GM12878 (cell line): ENCODE data around the gene TJAP1. TPM values are rescaled to one million over a fixed set of nuclear protein-coding genes. Genes with fewer than 3 reads are reported as not detected.
"Not testable (repeated sequence)": the region's sequence is repeated elsewhere in the genome, so short reads cannot be mapped to it uniquely, and the experiment has no call there.

Experiments used
- ATAC-seq: fragments of 200-7000 bp; cut with Tn5 transposase; 3 replicates; pipeline ENCODE4 v1.9.1; 2020; ENCODE audit warnings: mild to moderate bottlenecking, moderate library complexity
- BruUV-seq: library from RNA; stranded (reverse); fragments of 400-500 nt; replicated peaks from 2 replicates; lab custom pipeline; 2021; lab: Mats Ljungman, UMichigan
- CTCF ChIA-PET: fragments of 300-600 bp; sonication (Branson Sonifier 250); formaldehyde crosslinking; extraction: SDS; loops from one replicate; lab custom pipeline; 2021; ENCODE audit warnings: inconsistent platforms; lab: Yijun Ruan, JAX
- POLR2A ChIA-PET: fragments of 350-600 bp; formaldehyde crosslinking; extraction: SDS; loops from one replicate; lab custom pipeline; 2021; ENCODE audit warnings: inconsistent platforms; lab: Charles Lee
- RAD21 ChIA-PET: fragments of 300-600 bp; sonication (Branson Sonifier 250); formaldehyde crosslinking; loops from one replicate; lab custom pipeline; 2023; ENCODE audit warnings: antibody characterized with exemption; ENCODE audit not compliant: unreplicated experiment; lab: Charles Lee
- SMC1A ChIA-PET: fragments of 300-600 bp; sonication (Branson Sonifier 250); formaldehyde crosslinking; loops from one replicate; lab custom pipeline; 2023; ENCODE audit not compliant: unreplicated experiment, uncharacterized antibody; lab: Charles Lee
- DNase-seq: peaks from one replicate; pipeline ENCODE4 v3.0.0-alpha.2; 2011; ENCODE audit warnings: low read depth, low spot score
- FAIRE-seq: peaks from 3 replicates; lab custom pipeline; 2011; peaks lifted over from hg19 to GRCh38; lab: Jason Lieb, UNC
- H2AFZ ChIP-seq: 2 replicates; pipeline ENCODE4 v1.6.0; 2011; ENCODE audit warnings: low read depth, low read length, control low read depth; ENCODE audit not compliant: control insufficient read depth
- H3K27ac ChIP-seq: 2 replicates; pipeline ENCODE4 v1.5.1; 2011; ENCODE audit warnings: control low read depth; ENCODE audit not compliant: control insufficient read depth, insufficient read depth
- H3K27me3 ChIP-seq, 2 experiments: replicated peaks in 1 of 2; 2 replicates each; pipeline versions ENCODE4 v1.6.0 to v1.6.1; 2011; ENCODE audit warnings: low read length in 1 of 2; ENCODE audit not compliant: control insufficient read depth in 2 of 2, insufficient read depth in 2 of 2
- H3K36me3 ChIP-seq, 2 experiments: 2 replicates each; pipeline ENCODE4 v1.5.1; 2011; ENCODE audit warnings: low read length in 1 of 2; ENCODE audit not compliant: control insufficient read depth in 2 of 2, insufficient read depth in 2 of 2
- H3K4me1 ChIP-seq: 2 replicates; pipeline ENCODE4 v1.6.1; 2011; ENCODE audit warnings: mild to moderate bottlenecking, low read length, moderate library complexity, mixed read lengths; ENCODE audit not compliant: control insufficient read depth, insufficient read depth
- H3K4me2 ChIP-seq: 2 replicates; pipeline ENCODE4 v1.6.0; 2011; ENCODE audit warnings: control low read depth; ENCODE audit not compliant: control insufficient read depth, insufficient read depth
- H3K4me3 ChIP-seq: fragments of 200-600 bp; sonication (generic); 2 replicates; pipeline ENCODE4 v1.5.1; 2016
- H3K79me2 ChIP-seq: 2 replicates; pipeline ENCODE4 v1.6.0; 2011; ENCODE audit warnings: low read length; ENCODE audit not compliant: control insufficient read depth, insufficient read depth
- H3K9ac ChIP-seq: 2 replicates; pipeline ENCODE4 v1.8.0; 2011; ENCODE audit warnings: low read length, control low read depth, mixed read lengths; ENCODE audit not compliant: control insufficient read depth, insufficient read depth
- H3K9me3 ChIP-seq: replicated peaks from 3 replicates; pipeline ENCODE4 v1.5.1; 2011; ENCODE audit warnings: mild to moderate bottlenecking, low read length; ENCODE audit not compliant: control insufficient read depth, insufficient read depth
- H4K20me1 ChIP-seq: 2 replicates; pipeline ENCODE4 v1.6.0; 2011; ENCODE audit not compliant: control insufficient read depth, insufficient read depth
- BCL11A ChIP-seq: IDR thresholded peaks from 2 replicates; pipeline ENCODE4 v1.6.1; 2011; ENCODE audit warnings: low read depth, low read length
- NFIC ChIP-seq: IDR thresholded peaks from 2 replicates; pipeline ENCODE4 v1.6.1; 2012; ENCODE audit warnings: low read depth, mild to moderate bottlenecking, inconsistent platforms, low read length, moderate library complexity
- WGBS: methylation state at CpG from one replicate; pipeline ENCODE4 v1.1.6; 2016; ENCODE audit warnings: low lambda C conversion rate; ENCODE audit not compliant: insufficient replicate concordance, insufficient coverage; ENCODE audit errors: missing lambda C conversion rate; 5-methylcytosine and 5-hydroxymethylcytosine counted together
- in situ Hi-C: fragments of 300-500 bp; cut with MboI; formaldehyde crosslinking; loops from 9 replicates; pipeline ENCODE4 v1.14.3; 2018; ENCODE audit warnings: mixed read lengths
- intact Hi-C: fragments of 100-400 bp; cut with micrococcal nuclease; formaldehyde crosslinking; loops from one replicate; pipeline ENCODE4 v1.14.2; 2022; ENCODE audit not compliant: unreplicated experiment
- polyA plus RNA-seq, 11 experiments: library from polyadenylated mRNA; depleted of rRNA in 4 of 11; unstranded in 6 of 11; stranded (reverse) in 5 of 11; fragments of >200 nt; fragmentation: Nextera tagmentation in 4 of 11; fragmentation: Illumina TruSeq in 1 of 11; extraction: Ambion mirVana in 4 of 11; extraction: Trizol in 1 of 11; gene quantifications; 1 replicate in 1 of 11; 2 replicates in 10 of 11; pipeline versions ENCODE4 v1.2.1 to v1.2.3, GENCODE V29; 2011 to 2016; ENCODE audit warnings: inconsistent platforms in 2 of 11, missing spikeins in 2 of 11, low read depth in 1 of 11
- total RNA-seq, 4 experiments: library from RNA; depleted of rRNA in 3 of 4; stranded (reverse); fragments of >200 nt in 3 of 4; fragmentation: Illumina TruSeq in 1 of 4; extraction: Trizol in 1 of 4; gene quantifications; 2 replicates each; pipeline versions ENCODE4 v1.2.1 to v1.2.3, GENCODE V29; 2013 to 2021

Gene TJAP1
- total and polyA plus RNA-seq, 10 of the 15 experiments (the other 5 are each of a cell fraction or from before 2014, with no cell fraction given): 0.11 to 22.6 (median 12.8) TPM

DNA sequence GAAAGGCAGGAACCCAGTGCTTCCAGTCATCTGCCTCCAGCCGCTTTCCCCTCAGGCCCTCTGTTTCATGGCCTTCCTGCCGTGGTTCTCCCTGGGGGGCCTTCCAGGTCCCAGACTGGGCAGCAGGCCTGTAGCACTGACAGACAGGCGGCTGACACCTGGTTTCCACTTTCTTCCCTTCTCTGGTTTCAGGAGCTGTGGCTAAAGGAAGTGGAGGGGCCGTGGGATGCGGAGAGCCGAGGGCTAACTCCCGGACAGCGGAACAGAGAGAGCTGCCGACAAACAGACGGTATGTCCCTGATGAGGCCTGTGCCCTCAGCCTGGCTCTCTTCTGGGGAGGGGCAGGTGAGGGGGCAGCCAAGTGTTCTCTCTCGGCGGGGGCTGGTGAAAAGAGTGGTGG lies 20.3 kb downstream of the TJAP1 start:
- FAIRE-seq: no peak
- Histone ChIP-seq H3K9me3 (no peaks in the 10 kb centered on the region), H3K27me3 (no peaks in the 10 kb centered on the region), H2AFZ (no peak overlapping the region), H3K4me2 (no peak overlapping the region), H3K27ac (no peak overlapping the region), H3K4me3 (no peak overlapping the region), H3K79me2 (no peaks in the 10 kb centered on the region), H4K20me1 (no peaks in the 10 kb centered on the region; the same call in 1 of the 2 replicates), H3K4me1 (no peaks in the 10 kb centered on the region), H3K9ac (no peak overlapping the region), H3K36me3 (peaks cover 10 to 11% of the 10 kb centered on the region in 2 experiments; a peak in 3 of 4 replicates)
- no TSS peak for BruUV-seq
- CTCF ChIA-PET: interaction anchor here (1.1 to 7.6 kb wide), 3 partner anchors 10 to 133 kb away, joined by 4 to 70 read pairs (median 5); partner anchors contain the start of gene LRRC73
- SMC1A ChIA-PET: no interaction called here
- intact Hi-C loops: no loop called here
- WGBS: 98% methylated on average over 12 of the region's 12 CpGs
- POLR2A ChIA-PET: no interaction called here
- RAD21 ChIA-PET: no interaction called here
- no peak for ATAC-seq
- in situ Hi-C loops: no loop called here
- DNase-seq: no peak
- TF ChIP-seq NFIC (no peak), BCL11A (no peak)

- H3K4me2 ChIP-seq, FAIRE-seq, H4K20me1 ChIP-seq, H3K9ac ChIP-seq, in situ Hi-C loops, H3K27me3 ChIP-seq, H3K9me3 ChIP-seq, intact Hi-C loops, POLR2A ChIA-PET, H3K27ac ChIP-seq, H3K79me2 ChIP-seq, DNase-seq, H2AFZ ChIP-seq, RAD21 ChIA-PET, BruUV-seq, H3K4me3 ChIP-seq, ATAC-seq, H3K4me1 ChIP-seq, SMC1A ChIA-PET: not testable (repeated sequence)
- WGBS: 99% methylated on average over 5 of the region's 5 CpGs
- peaks cover 13 to 16% of the 10 kb centered on the region in 2 experiments; a peak in 3 of 4 replicates for H3K36me3 ChIP-seq
- CTCF ChIA-PET: interaction anchor here (7.6 kb wide), 1 partner anchor 9 kb away, joined by 70 read pairs; the partner anchor contains the start of gene LRRC73
Measured at GRCh38 chr6:43498291-43498690, 20.9 kb downstream of the TJAP1 start.
